TTC549 (cell line): ENCODE measurements around the gene CYP24A1.

Experiments
- FAIRE-seq: peaks from 2 replicates; lab custom pipeline; 2012; peaks lifted over from hg19 to GRCh38; lab: Jason Lieb, UNC

CYP24A1 gene

DNA sequence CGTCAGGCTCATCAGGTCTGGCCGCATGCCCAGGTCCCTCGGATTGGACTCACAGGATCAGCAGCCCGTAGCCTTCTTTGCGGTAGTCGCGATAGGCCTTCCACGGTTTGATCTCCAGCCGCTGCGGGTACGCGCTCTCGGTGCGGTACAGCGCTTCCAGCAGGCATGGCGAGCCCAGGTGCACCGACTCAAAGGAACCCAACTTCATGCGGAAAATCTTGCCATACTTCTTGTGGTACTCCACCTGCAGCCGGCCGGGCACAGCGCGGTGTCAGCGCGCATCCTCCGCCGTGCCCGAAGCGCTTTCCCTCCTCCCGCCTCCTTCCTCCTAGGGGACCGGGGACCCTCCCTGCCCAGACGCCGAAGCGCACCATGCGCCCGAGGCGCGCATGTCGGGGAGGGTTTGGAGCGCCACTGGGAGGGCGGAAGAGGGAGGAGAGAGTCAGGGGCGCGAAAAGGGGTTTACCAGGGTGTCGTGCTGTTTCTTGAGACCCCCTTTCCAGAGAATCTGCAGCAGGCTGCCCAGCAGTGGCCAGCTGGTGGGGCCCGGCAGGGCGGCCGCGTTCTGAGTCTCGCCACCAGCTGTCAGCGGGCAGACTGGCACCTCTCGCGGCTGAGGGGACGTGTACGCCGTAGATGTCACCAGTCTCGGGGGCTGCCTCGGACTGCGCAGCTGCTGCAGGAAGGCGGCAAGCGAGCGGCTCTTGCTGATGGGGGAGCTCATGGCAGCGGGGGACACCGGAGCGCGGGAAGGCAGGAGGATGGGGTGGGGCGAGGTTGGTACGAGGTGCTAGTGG lies 732 bp downstream of the CYP24A1 start:
- FAIRE-seq = no peak

DNA sequence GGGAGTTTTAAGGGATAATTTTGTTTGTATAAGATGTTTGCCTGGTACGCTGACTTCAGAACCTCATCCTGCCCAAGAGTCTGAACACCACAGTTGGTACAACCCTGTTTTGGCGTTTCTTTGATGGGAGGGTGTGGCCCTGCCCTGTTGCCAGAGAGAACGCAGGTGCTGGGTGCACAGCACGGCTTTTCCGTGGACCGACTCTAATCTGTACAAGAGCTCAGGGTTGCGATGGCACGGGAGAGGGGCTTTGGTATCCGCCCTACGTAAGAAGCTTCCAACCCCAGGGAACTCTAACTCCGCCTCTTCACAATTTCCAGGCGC lies 1.3 kb downstream of the CYP24A1 start:
- FAIRE-seq = no peak

DNA sequence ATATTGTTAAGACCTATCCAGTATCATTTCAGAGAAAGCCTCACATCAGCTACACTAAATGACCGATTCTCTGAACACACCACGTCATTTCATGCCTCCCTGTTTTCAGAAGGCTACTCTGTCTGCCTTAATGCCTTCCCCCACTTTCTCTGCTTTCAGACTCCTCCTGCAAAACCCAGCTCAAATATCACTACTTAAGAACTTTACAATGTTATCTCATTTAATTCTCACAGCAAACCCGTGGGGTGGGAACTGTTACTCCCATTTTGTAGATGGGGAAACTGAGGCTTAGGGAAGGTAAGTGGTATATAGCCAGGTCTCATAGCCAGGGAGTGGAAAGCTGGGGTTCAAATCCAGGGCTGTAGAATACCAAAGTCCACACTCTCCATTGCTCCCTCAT lies 2.8 kb downstream of the CYP24A1 start:
- FAIRE-seq = no peak

DNA sequence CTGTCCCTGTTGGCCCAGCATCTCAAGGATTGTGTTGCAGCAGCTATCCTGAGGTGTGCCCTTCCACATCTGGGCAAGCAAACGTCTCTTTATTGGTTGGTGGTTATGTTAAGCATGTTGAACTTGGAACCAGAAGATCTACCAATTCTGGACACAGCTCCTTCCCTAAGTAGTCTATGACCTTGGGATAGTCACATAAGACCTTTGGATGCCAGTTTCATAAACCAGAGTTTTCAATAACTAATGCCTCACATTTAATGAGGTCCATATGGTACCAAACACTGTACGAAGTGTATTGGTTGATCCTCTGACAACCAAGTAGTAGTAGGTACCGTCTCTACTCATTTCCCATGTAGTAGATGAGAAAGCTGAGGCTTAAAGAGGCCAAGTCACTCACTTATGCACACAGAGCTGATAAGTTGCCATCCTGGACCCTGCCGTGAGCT lies 3.7 kb downstream of the CYP24A1 start:
- FAIRE-seq = no peak

DNA sequence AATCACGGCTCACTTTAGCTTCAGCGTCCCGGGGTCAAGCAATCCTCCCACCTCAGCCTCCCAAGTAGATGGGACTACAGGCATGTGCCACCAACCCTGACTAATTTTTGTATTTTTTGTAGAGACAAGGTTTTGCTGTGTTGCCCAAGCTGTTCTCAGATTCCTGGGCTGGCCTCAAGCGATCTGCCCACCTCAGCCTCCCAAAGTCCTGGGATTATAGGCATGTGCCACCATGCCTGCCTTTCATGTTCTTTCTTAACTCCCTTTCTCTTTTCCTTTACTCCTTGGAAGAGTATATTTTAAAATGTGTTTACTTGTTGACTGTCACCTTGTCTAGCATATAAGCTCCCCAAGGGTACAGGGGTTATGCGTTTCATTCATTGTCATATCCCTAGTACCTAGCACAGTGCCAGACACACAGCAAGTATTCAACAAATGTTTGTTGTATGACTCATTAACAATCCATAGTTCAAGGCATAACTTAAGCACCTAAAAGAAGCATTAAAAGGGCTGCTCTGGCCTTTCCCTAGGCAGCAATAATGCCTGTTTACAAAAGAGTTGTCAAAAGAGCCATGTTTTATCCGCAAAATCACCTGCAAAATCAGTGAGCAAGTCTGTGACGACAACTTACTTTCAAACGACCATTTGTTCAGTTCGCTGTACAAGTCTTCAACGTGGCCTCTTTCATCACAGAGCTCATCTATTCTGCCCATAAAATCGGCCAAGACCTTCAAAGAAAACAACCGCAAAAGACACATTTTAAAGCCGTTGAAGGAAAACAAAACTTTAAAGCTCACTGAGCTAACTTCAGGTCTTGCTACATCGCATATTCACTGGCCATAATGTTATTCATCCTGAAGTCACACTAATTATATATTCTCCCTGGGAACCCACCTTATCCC lies 4.6 kb downstream of the CYP24A1 start:
- FAIRE-seq = no peak

DNA sequence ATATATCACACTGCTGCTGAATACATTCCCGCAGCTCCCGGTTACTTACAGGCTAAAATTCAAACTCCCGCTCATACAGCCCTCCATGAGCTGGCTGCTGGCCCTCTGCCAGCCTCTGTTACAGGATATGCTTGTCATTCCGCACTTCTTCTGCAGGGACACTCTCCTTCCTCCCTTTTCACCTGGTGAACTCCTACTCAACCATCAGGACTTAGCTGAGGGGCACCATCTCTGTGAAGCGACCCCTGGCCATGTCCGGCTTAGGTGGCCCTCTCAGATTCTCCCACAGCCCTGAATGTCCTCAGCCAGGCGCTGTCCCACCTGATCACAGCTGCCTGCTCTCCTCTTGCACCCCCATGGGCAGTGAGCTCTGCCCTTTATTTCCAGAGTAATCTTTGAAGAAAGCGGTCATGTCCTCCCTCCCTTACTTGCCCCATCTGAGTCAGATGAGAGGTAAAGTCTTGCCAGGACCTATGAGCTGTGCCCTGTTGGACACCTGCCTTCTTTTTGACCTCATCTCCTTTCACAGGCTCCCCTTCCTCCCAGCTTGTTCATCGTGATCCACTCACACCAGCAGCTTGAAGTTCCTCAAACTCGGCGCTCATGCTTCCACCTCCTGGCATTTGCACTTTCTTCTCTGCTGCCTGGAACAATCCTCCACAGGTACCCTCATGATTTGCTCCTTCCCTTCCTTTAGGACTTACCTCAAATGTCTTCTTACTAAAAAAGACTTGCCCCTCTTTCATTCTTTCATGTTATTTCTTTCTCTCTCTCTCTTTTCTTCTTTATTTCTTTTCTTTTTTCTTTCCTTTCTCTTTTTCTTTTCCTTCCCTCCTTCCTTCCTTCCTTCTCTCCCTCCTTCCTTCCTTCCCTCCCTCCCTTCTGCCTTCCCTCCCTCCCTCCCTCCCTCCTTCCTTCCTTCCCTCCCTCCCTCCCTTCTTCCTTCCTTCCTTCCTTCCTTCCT lies 5.6 kb downstream of the CYP24A1 start:
- no peak for FAIRE-seq

DNA sequence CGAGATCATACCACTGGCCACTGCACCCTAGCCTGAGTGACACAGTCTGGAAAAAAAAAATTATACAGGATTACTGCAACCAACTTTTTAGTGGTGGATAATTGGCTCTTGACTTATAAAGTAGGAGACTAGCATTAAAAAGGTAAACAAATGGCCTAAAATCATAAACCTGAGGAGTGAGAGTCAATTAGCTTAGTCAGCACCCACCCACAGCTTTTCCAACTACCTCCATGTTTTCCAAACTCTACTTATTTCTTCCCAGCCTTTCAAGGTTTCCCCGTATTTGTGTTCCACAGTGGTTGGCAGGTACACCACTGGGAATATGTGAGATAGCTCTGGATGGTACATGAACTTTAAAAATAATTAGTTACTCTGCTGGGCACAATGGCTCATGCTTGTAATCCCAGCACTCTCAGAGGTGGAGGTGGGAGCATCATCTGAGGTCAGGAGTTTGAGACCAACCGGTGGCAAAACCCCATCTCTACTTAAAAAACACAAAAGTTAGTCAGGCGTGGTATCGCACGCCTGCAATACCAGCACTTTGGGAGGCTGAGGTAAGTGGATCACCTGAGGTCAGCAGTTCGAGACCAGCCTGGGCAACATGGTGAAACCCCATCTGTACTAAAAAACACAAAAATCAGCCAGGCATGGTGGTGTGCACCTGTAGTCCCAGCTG lies 6.7 kb downstream of the CYP24A1 start:
- FAIRE-seq = no peak

DNA sequence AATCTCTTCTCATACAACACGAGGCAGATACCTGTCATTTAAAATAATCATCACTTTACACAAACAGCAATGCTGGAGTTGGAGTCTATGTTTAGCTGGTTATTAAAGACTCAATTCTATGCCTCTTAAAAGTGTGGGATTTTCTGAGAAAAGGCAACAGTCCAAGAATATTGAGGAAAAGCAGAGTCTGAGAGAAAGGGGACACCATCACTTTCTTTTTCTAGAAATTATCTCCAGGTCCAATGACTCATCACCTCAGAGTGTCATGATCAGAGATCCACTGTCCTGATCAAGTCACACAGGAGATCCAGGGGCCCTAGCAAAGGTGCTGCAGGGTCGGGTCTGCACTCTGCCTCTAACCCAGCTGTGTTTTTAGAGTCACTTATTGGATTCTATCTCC lies 8.0 kb downstream of the CYP24A1 start:
- no peak for FAIRE-seq

DNA sequence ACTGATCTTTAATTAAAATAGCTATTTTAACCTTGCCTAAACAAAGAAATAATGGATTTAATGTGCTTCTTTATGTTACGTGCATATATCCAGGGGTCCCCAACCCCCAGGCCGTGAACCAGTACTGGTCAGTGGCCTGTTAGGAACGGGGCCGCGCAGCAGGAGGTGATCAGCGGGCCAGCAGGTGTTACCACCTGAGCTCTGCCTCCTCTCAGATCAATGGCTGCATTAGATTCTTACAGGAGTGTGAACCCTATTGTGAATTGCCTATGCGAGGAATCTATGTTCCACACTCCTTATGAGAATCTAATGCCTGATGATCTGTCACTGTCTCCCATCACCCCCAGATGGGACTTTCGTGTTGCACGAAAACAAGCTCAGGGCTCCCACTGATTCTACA lies 8.8 kb downstream of the CYP24A1 start:
- FAIRE-seq = no peak

DNA sequence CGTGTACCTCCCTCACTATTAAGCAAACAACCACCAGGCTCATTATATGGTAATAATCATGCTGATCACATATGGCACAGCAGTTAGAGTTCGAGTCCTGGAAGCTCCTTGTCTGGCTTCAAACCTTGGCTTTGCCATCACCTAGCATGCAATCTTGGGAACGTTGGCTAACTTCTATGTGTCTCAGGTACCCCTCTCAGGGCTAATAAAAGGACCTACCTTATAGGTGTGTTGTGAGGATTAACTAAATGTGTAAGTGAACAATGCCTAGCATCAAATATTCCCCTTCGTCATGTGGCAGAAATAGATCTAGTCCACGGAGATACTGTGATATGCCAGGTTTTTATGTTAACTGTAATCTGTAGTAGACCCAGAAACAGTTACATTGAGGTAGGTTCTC lies 10.4 kb downstream of the CYP24A1 start:
- FAIRE-seq = no peak

DNA sequence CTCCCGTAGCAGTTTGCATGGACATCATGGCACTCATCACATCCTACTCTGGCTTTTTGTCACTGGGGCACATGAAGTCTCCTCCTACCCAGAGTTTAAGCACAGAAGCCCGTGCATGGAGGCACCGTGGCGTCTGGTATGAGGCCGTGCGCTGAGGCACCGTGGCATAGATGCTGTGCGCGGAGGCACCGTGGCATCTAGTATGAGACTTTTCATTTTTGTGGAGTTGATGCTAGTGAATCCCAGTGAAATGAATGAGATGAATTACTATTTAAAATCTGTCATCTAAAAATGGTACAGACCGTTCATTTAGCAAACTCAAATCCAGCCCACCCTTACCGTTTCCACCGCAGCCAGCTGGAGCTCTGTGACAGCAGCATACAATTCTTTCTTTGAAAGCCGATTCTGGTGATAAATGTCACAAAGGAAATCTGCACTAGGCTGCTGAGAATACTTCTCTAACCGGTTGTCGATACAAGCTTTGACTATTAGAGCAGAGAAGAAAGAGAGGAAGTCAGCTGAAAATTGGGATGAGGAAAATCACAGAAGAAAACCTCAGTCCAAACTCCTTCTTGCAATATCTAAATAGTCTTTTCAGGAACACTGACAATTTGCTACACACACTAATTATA lies 11.3 kb downstream of the CYP24A1 start:
- FAIRE-seq = no peak

DNA sequence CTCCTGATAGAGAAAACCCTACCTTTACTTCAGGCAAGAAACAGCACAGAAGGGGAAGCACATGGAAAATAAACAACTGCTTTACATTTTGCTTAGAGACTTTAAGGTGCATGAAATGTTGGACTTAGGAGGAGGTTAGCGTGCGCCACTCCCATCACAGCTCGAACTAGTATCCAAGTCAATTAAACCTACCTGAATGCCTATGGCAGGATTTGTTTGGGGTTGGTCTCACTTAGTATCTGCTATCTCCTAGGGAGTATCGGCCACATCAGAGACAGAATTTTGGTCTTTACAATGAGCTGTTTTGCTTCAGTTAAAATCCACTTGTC lies 12.0 kb downstream of the CYP24A1 start:
- no peak for FAIRE-seq

DNA sequence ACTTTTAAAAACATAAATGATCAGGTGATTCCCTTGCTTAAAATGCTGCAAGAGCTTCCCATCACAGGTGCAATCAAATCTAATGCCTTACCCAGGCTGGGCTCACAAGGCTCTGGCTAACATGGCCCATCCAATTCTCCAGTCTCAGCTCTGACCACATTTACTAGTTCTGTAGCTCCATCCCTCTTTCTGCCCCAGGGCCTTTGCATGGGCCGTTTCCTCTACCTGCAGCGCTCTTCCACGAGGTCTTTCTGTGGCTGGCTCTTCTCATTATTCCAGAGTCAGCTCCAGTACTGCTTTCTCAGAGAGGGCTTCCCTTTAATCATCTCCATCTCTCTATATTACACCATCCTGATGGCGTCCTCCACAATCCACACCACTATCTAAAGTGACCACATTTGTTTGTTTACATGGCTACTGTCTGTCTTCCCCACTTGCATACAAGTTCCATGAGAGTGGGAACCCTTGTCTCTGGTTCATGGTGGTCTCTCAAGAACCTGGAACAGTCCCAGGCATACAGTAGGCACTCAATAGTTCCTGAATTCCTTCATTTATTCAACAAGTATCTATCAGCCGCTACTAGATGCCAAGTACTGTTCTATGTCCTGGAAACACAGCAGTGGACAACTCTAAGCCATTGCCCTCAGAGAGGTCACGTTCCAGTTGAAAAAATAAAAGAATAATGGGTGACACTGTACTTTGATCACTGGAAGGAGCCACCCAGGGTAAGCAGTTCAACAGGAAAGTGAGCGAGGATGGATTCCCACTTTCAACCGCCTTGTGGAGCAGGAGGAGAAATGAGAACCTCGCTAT lies 12.6 kb downstream of the CYP24A1 start:
- FAIRE-seq = no peak

DNA sequence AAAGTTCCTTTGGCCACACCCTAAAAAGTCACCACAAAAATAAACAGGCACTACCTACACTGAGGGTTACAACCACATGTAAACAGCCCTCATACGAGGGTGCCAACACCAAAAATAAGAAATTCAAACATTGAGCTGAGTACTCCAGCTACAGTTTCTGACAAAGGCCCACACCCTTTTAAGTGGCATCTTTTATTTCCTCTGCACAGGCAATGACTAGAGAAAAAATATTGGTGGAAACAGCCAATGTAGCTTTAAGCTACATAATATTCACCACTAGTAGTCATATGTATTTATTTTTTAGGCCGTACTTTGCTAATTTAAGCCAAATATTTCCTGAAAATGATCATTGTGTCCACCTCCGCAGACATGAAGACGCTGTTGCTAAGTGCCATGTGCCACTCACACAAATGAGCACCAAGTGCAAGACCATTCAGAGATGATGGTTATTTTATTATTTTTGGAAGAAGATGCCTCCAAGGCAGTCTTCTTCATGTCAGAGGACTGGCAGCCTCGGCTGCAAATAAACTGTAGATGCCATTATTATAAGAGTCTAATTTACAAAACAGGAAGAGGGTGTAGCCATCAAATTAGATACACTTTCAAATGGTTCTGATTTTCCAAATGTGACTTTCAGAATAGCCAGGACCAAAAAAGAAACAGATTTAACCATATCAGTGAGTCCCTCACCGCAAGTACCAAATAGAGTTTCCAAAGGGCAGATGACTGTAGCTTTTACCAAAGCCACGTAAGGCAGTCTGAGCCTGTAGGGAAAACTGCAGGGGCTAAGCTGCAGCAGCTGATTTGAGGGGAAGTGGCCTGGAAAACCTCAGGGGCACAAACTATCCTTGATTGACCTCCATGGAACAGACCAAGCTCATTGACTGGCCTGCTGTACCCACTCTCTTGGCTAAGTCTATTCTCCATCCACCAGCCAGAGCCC lies 13.4 kb downstream of the CYP24A1 start:
- FAIRE-seq = no peak

DNA sequence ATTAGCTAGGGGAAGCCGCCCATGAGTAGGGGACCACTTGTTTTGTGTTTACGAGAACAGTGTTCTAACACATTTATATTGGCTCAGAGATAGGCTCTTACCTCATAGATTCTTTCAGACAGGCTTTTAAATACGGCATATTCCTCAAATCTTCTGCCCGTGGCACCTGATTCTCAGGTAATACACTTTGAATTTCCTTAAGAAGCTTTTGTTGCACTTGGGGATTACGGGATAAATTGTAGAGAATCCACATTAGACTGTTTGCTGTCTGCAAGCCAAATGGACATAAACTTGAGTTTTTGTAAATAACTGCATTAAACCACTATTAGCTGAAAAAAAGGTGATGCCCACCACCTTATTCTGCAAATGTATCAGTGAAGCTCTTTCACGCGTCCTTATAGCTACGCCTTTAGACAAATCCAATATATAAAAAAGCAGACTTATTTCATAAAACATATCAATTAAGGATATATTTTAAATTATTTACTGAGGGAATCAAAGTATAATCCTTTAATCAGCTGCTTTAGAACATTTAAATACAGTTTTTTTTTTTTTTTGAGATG lies 14.8 kb downstream of the CYP24A1 start:
- no peak for FAIRE-seq

DNA sequence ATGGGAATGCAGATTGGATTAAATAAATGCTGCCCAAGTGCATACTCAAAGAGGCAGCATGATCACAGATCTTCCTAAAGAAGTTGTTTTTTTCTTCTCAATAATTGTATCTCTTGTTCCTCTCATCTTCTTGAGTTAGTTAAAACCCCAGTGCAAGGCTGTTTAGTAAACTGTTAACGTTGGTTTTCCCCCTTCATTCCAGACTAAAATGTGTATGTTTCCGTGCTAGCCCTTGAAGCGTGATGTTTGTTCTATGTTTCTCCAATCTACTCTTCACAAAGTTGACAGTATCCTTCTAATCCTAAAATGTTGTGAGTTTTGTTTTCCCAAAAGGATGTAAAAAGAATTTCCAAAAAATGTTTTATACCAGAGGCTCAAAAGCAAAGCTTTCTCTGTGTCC lies 15.6 kb downstream of the CYP24A1 start:
- no peak for FAIRE-seq

DNA sequence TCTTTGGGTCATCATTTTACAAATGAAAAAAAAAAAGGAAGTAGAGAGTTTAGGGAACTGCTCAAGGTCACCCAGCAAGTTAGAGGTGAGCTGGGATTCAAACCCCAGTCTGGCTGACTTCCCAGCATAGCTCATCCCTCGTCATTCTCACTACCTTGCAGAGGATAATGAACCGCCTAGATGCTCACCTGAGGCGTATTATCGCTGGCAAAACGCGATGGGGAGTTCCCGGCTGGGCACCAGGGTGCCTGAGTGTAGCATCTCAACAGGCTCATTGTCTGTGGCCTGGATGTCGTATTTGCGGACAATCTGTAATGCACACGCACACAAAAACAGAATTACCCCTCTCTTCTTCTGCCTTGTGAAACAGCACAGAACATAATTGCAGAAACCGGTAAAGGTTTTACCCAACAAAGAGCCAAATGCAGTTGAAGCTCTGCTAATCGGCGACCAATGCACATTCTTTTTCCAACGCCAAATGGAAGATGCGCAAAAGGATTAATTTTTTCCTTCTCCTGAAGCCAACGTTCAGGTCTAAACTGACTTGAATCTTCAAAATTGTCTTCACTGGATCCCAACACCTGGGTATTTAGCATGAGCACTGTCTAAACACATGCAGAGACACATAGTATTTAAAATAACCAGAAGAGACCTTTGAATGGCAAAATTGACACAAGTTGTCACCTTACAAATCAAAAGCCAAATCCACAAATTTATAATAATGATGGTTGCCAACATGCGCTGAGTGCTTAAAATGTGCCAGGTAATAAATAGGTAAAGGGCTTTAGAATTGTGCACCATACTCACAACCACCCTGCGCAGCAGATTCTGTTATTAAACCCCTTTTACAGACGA lies 16.6 kb downstream of the CYP24A1 start:
- no peak for FAIRE-seq

DNA sequence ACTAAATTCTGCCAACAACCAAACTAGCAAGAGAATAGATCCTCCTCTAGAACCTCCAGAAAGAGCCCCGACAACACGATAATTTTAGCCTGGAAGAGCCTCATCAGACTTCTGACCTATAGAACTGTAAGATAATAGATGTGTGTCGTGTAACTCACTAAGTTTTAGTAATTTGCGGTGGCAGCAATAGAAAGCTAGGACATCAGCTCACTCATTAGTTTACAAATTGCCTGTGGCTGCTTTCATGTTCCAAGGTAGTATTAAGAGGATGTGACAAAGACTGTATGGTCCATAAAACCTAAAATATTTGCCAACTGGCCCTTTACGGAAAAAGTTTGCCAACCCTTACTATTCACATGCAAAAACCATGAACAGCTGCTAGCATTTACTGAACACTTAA lies 17.3 kb downstream of the CYP24A1 start:
- FAIRE-seq = no peak
